IMR-90 (cell line): Measurements from ENCODE around the gene CLEC14A. TPM values are rescaled to one million over a fixed set of nuclear protein-coding genes. Genes with fewer than 3 reads are reported as not detected.
A peak's percentile ranks its signal among the peaks of the same experiment; 100 is the strongest.

ENCODE experiments used
- ATAC-seq: fragments of 200-7000 bp; cut with Tn5 transposase; 2 replicates; pipeline ENCODE4 v1.9.1; 2020; ENCODE audit warnings: low read depth, mild to moderate bottlenecking, moderate library complexity
- BruUV-seq: library from RNA; stranded (reverse); fragments of 400-500 nt; replicated peaks from 2 replicates; lab custom pipeline; 2021; lab: Mats Ljungman, UMichigan
- CTCF ChIA-PET: fragments of 300-600 bp; formaldehyde crosslinking; extraction: SDS; loops from one replicate; lab custom pipeline; 2021; ENCODE audit warnings: antibody characterized with exemption; lab: Yijun Ruan, JAX
- POLR2A ChIA-PET: fragments of 300-600 bp; sonication (Branson Sonifier 250); formaldehyde crosslinking; loops from one replicate; lab custom pipeline; 2022; ENCODE audit warnings: antibody characterized with exemption; ENCODE audit not compliant: unreplicated experiment; lab: Charles Lee
- DNase-seq: peaks from one replicate; pipeline ENCODE4 v3.0.0; 2013
- H2AFZ ChIP-seq: replicated peaks from 2 replicates; pipeline ENCODE3; 2013; ENCODE audit warnings: low read length, mild to moderate bottlenecking; ENCODE audit not compliant: poor library complexity
- H2AK5ac ChIP-seq: 2 replicates; pipeline ENCODE4 v1.6.1; 2013; ENCODE audit warnings: low read depth, low read length, inconsistent platforms
- H2AK9ac ChIP-seq: replicated peaks from 2 replicates; pipeline ENCODE3; 2013; ENCODE audit warnings: mild to moderate bottlenecking, low read depth, low read length, moderate library complexity; ENCODE audit not compliant: poor library complexity
- H2BK120ac ChIP-seq: 2 replicates; pipeline ENCODE4 v1.6.1; 2013; ENCODE audit warnings: low read depth, low read length, inconsistent platforms
- H2BK15ac ChIP-seq: 3 replicates; pipeline ENCODE4 v1.6.1; 2013; ENCODE audit warnings: low read depth, low read length, inconsistent platforms
- H2BK20ac ChIP-seq: 2 replicates; pipeline ENCODE4 v1.6.1; 2013; ENCODE audit warnings: low read depth, mild to moderate bottlenecking, inconsistent platforms, low read length, moderate library complexity
- H2BK5ac ChIP-seq: 2 replicates; pipeline ENCODE4 v1.6.1; 2013; ENCODE audit warnings: mild to moderate bottlenecking, low read depth, low read length, inconsistent platforms; ENCODE audit not compliant: poor library complexity, severe bottlenecking
- H3K14ac ChIP-seq: replicated peaks from 2 replicates; pipeline ENCODE4 v1.6.1; 2013; ENCODE audit warnings: low read depth, low read length, inconsistent platforms
- H3K18ac ChIP-seq: 2 replicates; pipeline ENCODE4 v1.6.1; 2013; ENCODE audit warnings: low read depth, low read length, control low read depth
- H3K23ac ChIP-seq: 2 replicates; pipeline ENCODE4 v1.6.1; 2013; ENCODE audit warnings: low read depth, low read length, inconsistent platforms
- H3K27ac ChIP-seq: 2 replicates; pipeline ENCODE4 v1.5.1; 2013; ENCODE audit warnings: mild to moderate bottlenecking, control low read depth, low read length; ENCODE audit not compliant: insufficient read depth
- H3K27me3 ChIP-seq: 2 replicates; pipeline ENCODE4 v1.6.1; 2013; ENCODE audit warnings: low read length; ENCODE audit not compliant: control insufficient read depth, insufficient read depth
- H3K36me3 ChIP-seq: 2 replicates; pipeline ENCODE4 v1.6.1; 2013; ENCODE audit warnings: low read length, mixed read lengths; ENCODE audit not compliant: control insufficient read depth, insufficient read depth
- H3K4ac ChIP-seq: 2 replicates; pipeline ENCODE4 v1.6.1; 2013; ENCODE audit warnings: low read depth, low read length, inconsistent platforms
- H3K4me1 ChIP-seq: 2 replicates; pipeline ENCODE4 v1.6.1; 2013; ENCODE audit warnings: low read length, mixed read lengths; ENCODE audit not compliant: control insufficient read depth, insufficient read depth
- H3K4me2 ChIP-seq: 2 replicates; pipeline ENCODE4 v1.6.1; 2013; ENCODE audit warnings: low read depth, mild to moderate bottlenecking, control low read depth, low read length, moderate library complexity
- H3K4me3 ChIP-seq: 2 replicates; pipeline ENCODE4 v1.5.1; 2013; ENCODE audit warnings: low read depth, mild to moderate bottlenecking, control low read depth, low read length, moderate library complexity; ENCODE audit not compliant: insufficient read depth
- H3K56ac ChIP-seq: 2 replicates; pipeline ENCODE4 v1.6.1; 2013; ENCODE audit warnings: low read length, inconsistent platforms; ENCODE audit not compliant: insufficient read depth; ENCODE audit errors: extremely low read depth
- H3K79me1 ChIP-seq, 2 experiments: 2 replicates each; pipeline ENCODE4 v1.6.1; 2013; ENCODE audit warnings: low read length in 2 of 2, inconsistent platforms in 1 of 2, low read depth in 1 of 2
- H3K9ac ChIP-seq: 2 replicates; pipeline ENCODE4 v1.6.1; 2013; ENCODE audit warnings: low read depth, low read length, control low read depth
- H3K9me1 ChIP-seq: 2 replicates; pipeline ENCODE4 v1.6.1; 2013; ENCODE audit warnings: low read length, inconsistent platforms; ENCODE audit not compliant: insufficient read depth
- H3K9me3 ChIP-seq: 2 replicates; pipeline ENCODE4 v1.6.1; 2013; ENCODE audit warnings: low read length; ENCODE audit not compliant: control insufficient read depth, insufficient read depth
- H4K20me1 ChIP-seq: 2 replicates; pipeline ENCODE4 v1.6.1; 2013; ENCODE audit warnings: low read length, inconsistent platforms; ENCODE audit not compliant: insufficient read depth
- H4K5ac ChIP-seq: 2 replicates; pipeline ENCODE4 v1.6.1; 2013; ENCODE audit warnings: mild to moderate bottlenecking, low read depth, low read length, control low read depth
- H4K8ac ChIP-seq, 2 experiments: 2 replicates each; pipeline ENCODE4 v1.6.1; 2013; ENCODE audit warnings: low read depth in 2 of 2, low read length in 2 of 2, control low read depth in 1 of 2, inconsistent platforms in 1 of 2
- H4K91ac ChIP-seq: 2 replicates; pipeline ENCODE4 v1.6.1; 2013; ENCODE audit warnings: low read depth, low read length, inconsistent platforms; ENCODE audit not compliant: insufficient read depth
- CEBPB ChIP-seq: IDR thresholded peaks from 2 replicates; pipeline ENCODE4 v1.6.1; 2012; ENCODE audit warnings: low read depth, low read length, improper control_type of control experiment
- CHD1 ChIP-seq: IDR thresholded peaks from 2 replicates; pipeline ENCODE4 v1.6.1; 2012; ENCODE audit warnings: low read depth, low read length, improper control_type of control experiment
- FOS ChIP-seq: fragments of 150-350 bp; IDR thresholded peaks from 2 replicates; pipeline ENCODE4 v1.6.1; 2016; ENCODE audit warnings: low read depth, low read length
- MAFK ChIP-seq: IDR thresholded peaks from 2 replicates; pipeline ENCODE4 v1.6.1; 2012; ENCODE audit warnings: low read depth, low read length, improper control_type of control experiment
- MXI1 ChIP-seq: IDR thresholded peaks from 2 replicates; pipeline ENCODE4 v1.6.1; 2012; ENCODE audit warnings: low read depth, mild to moderate bottlenecking, low read length, moderate library complexity, borderline replicate concordance
- POLR2A ChIP-seq: IDR thresholded peaks from 2 replicates; pipeline ENCODE4 v1.6.1; 2012; ENCODE audit warnings: mild to moderate bottlenecking, low read depth, low read length
- SMC3 ChIP-seq: fragments of 150-350 bp; IDR thresholded peaks from 2 replicates; pipeline ENCODE4 v1.6.1; 2016; ENCODE audit warnings: low read depth, mild to moderate bottlenecking, antibody characterized with exemption, low read length, moderate library complexity
- WGBS, 2 experiments: methylation state at CpG; one replicate each; pipeline versions ENCODE4 v1.1.5 to v1.1.7; 2013; ENCODE audit warnings: missing lambda C conversion rate in 2 of 2; ENCODE audit not compliant: insufficient read length in 1 of 2; ENCODE audit errors: extremely low coverage in 2 of 2; 5-methylcytosine and 5-hydroxymethylcytosine counted together
- dilution Hi-C: fragments of 300-500 bp; cut with HindIII; formaldehyde crosslinking; loops from one replicate; pipeline ENCODE4 v1.14.3; 2018; ENCODE audit warnings: low sequenced_read_pairs; ENCODE audit not compliant: unreplicated experiment
- in situ Hi-C: fragments of 300-500 bp; cut with MboI; formaldehyde crosslinking; loops from 3 replicates; pipeline ENCODE4 v1.14.3; 2019; ENCODE audit warnings: low sequenced_read_pairs, inconsistent platforms, mixed read lengths
- intact Hi-C: fragments of 100-400 bp; cut with micrococcal nuclease; formaldehyde crosslinking; loops from 2 replicates; pipeline ENCODE4 v1.10.0; 2022
- polyA plus RNA-seq, 3 experiments: library from polyadenylated mRNA; depleted of rRNA; stranded (reverse); fragments of >200 nt; gene quantifications; 2 replicates each; pipeline ENCODE4 v1.2.3, GENCODE V29; 2012; ENCODE audit warnings: low replicate concordance in 1 of 3
- total RNA-seq: library from RNA; depleted of rRNA; stranded (reverse); fragments of >200 nt; gene quantifications from 2 replicates; pipeline ENCODE4 v1.2.3, GENCODE V29; 2012
- TF ChIP-seq, protein P1 (sequence below): fragments of 150-350 bp; IDR thresholded peaks from 2 replicates; pipeline ENCODE4 v1.6.1; 2017; ENCODE audit warnings: mild to moderate bottlenecking, antibody characterized with exemption, low read length, low read depth

CLEC14A gene
- total and polyA plus RNA-seq, 2 of the 4 experiments (the other 2 are of a cell fraction) = 3.0 to 6.2 TPM

DNA sequence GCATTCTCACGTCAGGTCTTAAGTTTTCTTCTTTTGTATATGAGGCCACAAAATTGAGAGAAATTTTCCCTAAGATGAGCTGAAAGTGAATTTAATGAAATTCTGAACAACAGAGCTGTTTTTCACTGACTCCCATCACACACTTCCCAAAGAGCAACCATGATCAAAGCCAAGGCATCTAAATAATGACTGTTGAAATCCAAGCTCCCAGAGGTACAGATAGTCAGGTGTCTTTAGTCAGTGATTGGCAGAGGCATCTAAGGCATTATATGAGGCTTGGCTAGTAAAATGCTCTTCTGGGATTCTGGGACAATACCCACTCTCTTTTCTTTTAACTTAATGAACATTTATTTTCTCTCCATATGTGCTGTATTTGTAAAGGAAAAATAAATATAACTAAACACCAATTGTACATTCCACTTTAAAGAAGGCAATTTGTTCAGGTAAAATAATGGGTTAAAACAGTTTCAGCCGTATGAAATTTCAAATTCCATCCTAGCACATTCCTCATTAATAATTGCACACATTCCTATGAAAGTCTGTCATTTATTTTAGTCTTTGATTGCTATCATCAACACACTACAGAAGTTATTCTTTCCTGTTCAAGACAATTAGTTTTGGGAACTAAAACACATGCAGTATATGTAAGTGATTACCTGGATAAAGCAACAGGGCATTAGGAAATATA, 49.1 kb downstream of the CLEC14A start:
- Histone ChIP-seq H2AFZ (no peak overlapping the region), H3K56ac (no peak overlapping the region), H3K23ac (no peak overlapping the region), H3K79me1 (peaks cover 0 to 20% of the 10 kb centered on the region in 2 experiments; a peak in 2 of 4 replicates), H4K8ac (no peak overlapping the region), H4K20me1 (no peaks in the 10 kb centered on the region), H2BK120ac (no peak overlapping the region), H3K4me1 (peaks cover 11% of the 10 kb centered on the region; the same call in 1 of the 2 replicates), H2BK5ac (no peak overlapping the region), H3K36me3 (no peaks in the 10 kb centered on the region), H4K91ac (no peak overlapping the region), H3K9me1 (peaks cover 9% of the 10 kb centered on the region; the same call in 1 of the 2 replicates), H2BK20ac (no peak overlapping the region), H3K27ac (no peak overlapping the region), H2BK15ac (0 out of 3 replicates have a peak overlapping the region, but pooled peaks have one; percentile 31), H3K9me3 (peaks cover 2% of the 10 kb centered on the region; the same call in 1 of the 2 replicates), H3K4ac (no peak overlapping the region), H3K4me2 (no peak overlapping the region), H2AK5ac (no peak overlapping the region), H3K4me3 (no peak overlapping the region), H3K18ac (no peak overlapping the region), H4K5ac (no peak overlapping the region), H3K27me3 (no peaks in the 10 kb centered on the region), H3K9ac (no peak overlapping the region), H3K14ac (no peak overlapping the region), H2AK9ac (no peak overlapping the region)
- ChIA-PET CTCF (interaction anchor here (0.8 to 1.5 kb wide), 2 partner anchors 9 to 153 kb away, joined by 3 to 6 read pairs; no protein-coding TSS in a partner anchor), POLR2A (no interaction called here)
- in situ Hi-C loops (loop anchor here (10.0 kb wide), 2 partner anchors 302 to 658 kb away; no protein-coding TSS in a partner anchor), dilution Hi-C loops (no loop called here), intact Hi-C loops (no loop called here)
- ATAC-seq (no peak), DNase-seq (no peak)
- no peak for TF ChIP-seq CEBPB
- TF ChIP-seq FOS = no peak
- no peak for TF ChIP-seq POLR2A
- TF ChIP-seq SMC3 = no peak
- no peak for TF ChIP-seq MXI1
- TF ChIP-seq CHD1 = no peak
- no peak for TF ChIP-seq MAFK
- TF ChIP-seq, protein P1, sequence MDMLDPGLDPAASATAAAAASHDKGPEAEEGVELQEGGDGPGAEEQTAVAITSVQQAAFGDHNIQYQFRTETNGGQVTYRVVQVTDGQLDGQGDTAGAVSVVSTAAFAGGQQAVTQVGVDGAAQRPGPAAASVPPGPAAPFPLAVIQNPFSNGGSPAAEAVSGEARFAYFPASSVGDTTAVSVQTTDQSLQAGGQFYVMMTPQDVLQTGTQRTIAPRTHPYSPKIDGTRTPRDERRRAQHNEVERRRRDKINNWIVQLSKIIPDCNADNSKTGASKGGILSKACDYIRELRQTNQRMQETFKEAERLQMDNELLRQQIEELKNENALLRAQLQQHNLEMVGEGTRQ = no peak
- no TSS peak for BruUV-seq
- WGBS, 2 experiments = no CpG with 5 or more reads among the region's 2 CpGs
